ENCODE measurements around the gene MDK. TPM values are rescaled to one million over a fixed set of nuclear protein-coding genes. Genes with fewer than 3 reads are reported as not detected.

The MDK gene
- total and polyA plus RNA-seq, 2 of the 4 experiments (the other 2 are of a cell fraction), result 25.8 to 377 TPM

- peak overlapping the region; percentile 11; the same call in 1 of the 2 replicates for H2BK120ac ChIP-seq (ENCODE audit: low read depth, low read length)
- ATAC-seq (ENCODE audit: low read depth) (peak; percentile 60), DNase-seq (no peak)
- peak overlapping the region; percentile 71 for H3K4ac ChIP-seq (ENCODE audit: low read depth, low read length)
- intact Hi-C loops (cut with micrococcal nuclease), result no loop called here
- in situ Hi-C loops (cut with MboI; ENCODE audit: low sequenced_read_pairs), result no loop called here
- H2BK15ac ChIP-seq (ENCODE audit: low read depth, low read length), result no peak overlapping the region
- WGBS, 2 experiments (ENCODE audit: extremely low coverage in 2 of 2, insufficient read length in 1 of 2), result no CpG with 5 or more reads among the region's 5 CpGs
- peak overlapping the region; percentile 2; the same call in 1 of the 2 replicates for H2AK5ac ChIP-seq (ENCODE audit: low read depth, low read length)
- peaks cover 8% of the 10 kb centered on the region; the same call in 1 of the 2 replicates for H3K4me1 ChIP-seq (ENCODE audit: control insufficient read depth, insufficient read depth, low read length)
- peaks cover 15% of the 10 kb centered on the region for H3K9me1 ChIP-seq (ENCODE audit: insufficient read depth, low read length)
- H3K36me3 ChIP-seq (ENCODE audit: control insufficient read depth, insufficient read depth, low read length), result peaks cover 24% of the 10 kb centered on the region
- H4K5ac ChIP-seq (ENCODE audit: low read depth, low read length), result no peak overlapping the region; the same call in 1 of the 2 replicates
- no peak for TF ChIP-seq SMC3 (IDR thresholded peaks at IDR 0.05; ENCODE audit: low read depth, low read length)
- no peak for TF ChIP-seq MXI1 (IDR thresholded peaks at IDR 0.05; ENCODE audit: borderline replicate concordance, low read depth, low read length)
- no peak overlapping the region; the same call in 1 of the 2 replicates for H4K91ac ChIP-seq (ENCODE audit: insufficient read depth, low read depth, low read length)
- no peaks in the 10 kb centered on the region for H3K27me3 ChIP-seq (ENCODE audit: control insufficient read depth, insufficient read depth, low read length)
- ChIA-PET CTCF (interaction anchor here (1.0 kb wide), 1 partner anchor 16 kb away, joined by 4 read pairs; no protein-coding TSS in a partner anchor), POLR2A (ENCODE audit: unreplicated experiment) (no interaction called here)
- H3K4me3 ChIP-seq (ENCODE audit: insufficient read depth, low read depth, low read length), result no peak overlapping the region
- H3K4me2 ChIP-seq (ENCODE audit: low read depth, low read length), result no peak overlapping the region
- no peak overlapping the region for H3K27ac ChIP-seq (ENCODE audit: insufficient read depth, low read length)
- peak overlapping the region; percentile 77 for H2AK9ac ChIP-seq (replicated peaks; ENCODE audit: low read depth, low read length, poor library complexity)
- no peaks in the 10 kb centered on the region; the same call in none of the 2 replicates for H4K20me1 ChIP-seq (ENCODE audit: insufficient read depth, low read length)
- no peak overlapping the region for H3K56ac ChIP-seq (ENCODE audit: extremely low read depth, insufficient read depth, low read length)
- no peak overlapping the region for H4K8ac ChIP-seq (ENCODE audit: low read depth in 2 of 2, low read length in 2 of 2)
- H3K79me1 ChIP-seq (ENCODE audit: low read depth in 1 of 2, low read length in 2 of 2), result peaks cover 0 to 12% of the 10 kb centered on the region in 2 experiments; a peak in 2 of 4 replicates
- dilution Hi-C loops (cut with HindIII; ENCODE audit: low sequenced_read_pairs, unreplicated experiment), result no loop called here
- no peak overlapping the region; the same call in 1 of the 2 replicates for H2BK20ac ChIP-seq (ENCODE audit: low read depth, low read length)
- no peak overlapping the region for H3K9ac ChIP-seq (ENCODE audit: low read depth, low read length)
- peak overlapping the region; percentile 90; the same call in 1 of the 2 replicates for H3K23ac ChIP-seq (ENCODE audit: low read depth, low read length)
- H3K18ac ChIP-seq (ENCODE audit: low read depth, low read length), result no peak overlapping the region
- no TSS peak for BruUV-seq (replicated peaks)
- peak overlapping the region; percentile 49 for H2AFZ ChIP-seq (replicated peaks; ENCODE audit: low read length, poor library complexity)
- peak overlapping the region; percentile 82; the same call in 1 of the 2 replicates for H3K14ac ChIP-seq (replicated peaks; ENCODE audit: low read depth, low read length)
- no peak overlapping the region for H2BK5ac ChIP-seq (ENCODE audit: low read depth, low read length, poor library complexity, severe bottlenecking)
- no peaks in the 10 kb centered on the region for H3K9me3 ChIP-seq (ENCODE audit: control insufficient read depth, insufficient read depth, low read length)
These were observed 23.1 kb downstream of the MDK start for GRCh38 chr11:46404476-46405017.

Measured in IMR-90 (cell line).